ENCODE data around the gene SPEN.
"Not testable (repeated sequence)": the region's sequence is repeated elsewhere in the genome, so short reads cannot be mapped to it uniquely, and the experiment has no call there.

The SPEN gene

GRCh38 chr1:15858069-15858670, 10.7 kb downstream of the SPEN start:
- no peak for DNase-seq

- DNase-seq: no peak
These were observed 11.3 kb downstream of the SPEN start for GRCh38 chr1:15858672-15859372.

GRCh38 chr1:15863156-15863901, 15.8 kb downstream of the SPEN start:
- DNase-seq: no peak

GRCh38 chr1:15866721-15867201, 19.3 kb downstream of the SPEN start:
- DNase-seq: no peak

- DNase-seq: peak in 1 of 14 donors; percentile 57
These were observed 19.8 kb downstream of the SPEN start for GRCh38 chr1:15867288-15867687.

GRCh38 chr1:15869413-15869812, 21.9 kb downstream of the SPEN start:
- DNase-seq: no peak

- DNase-seq: no peak
These were observed 22.9 kb downstream of the SPEN start for GRCh38 chr1:15870421-15870820.

GRCh38 chr1:15874471-15874870, 27.0 kb downstream of the SPEN start:
- no peak for DNase-seq

GRCh38 chr1:15876357-15877055, 29.0 kb downstream of the SPEN start:
- peak in 1 of 14 donors; percentile 57 for DNase-seq

- DNase-seq: no peak
These were observed 34.5 kb downstream of the SPEN start for GRCh38 chr1:15881961-15882360.

GRCh38 chr1:15882665-15883064, 35.2 kb downstream of the SPEN start:
- no peak for DNase-seq

GRCh38 chr1:15883326-15883725, 35.8 kb downstream of the SPEN start:
- no peak for DNase-seq

- no peak for DNase-seq
These were observed 37.0 kb downstream of the SPEN start for GRCh38 chr1:15884477-15884876.

- DNase-seq: no peak
These were observed 37.8 kb downstream of the SPEN start for GRCh38 chr1:15885269-15885668.

- DNase-seq: peak; percentile 66 to 97 (median 93)
These were observed 38.4 kb downstream of the SPEN start for GRCh38 chr1:15885701-15886610.

GRCh38 chr1:15886611-15887167, 39.2 kb downstream of the SPEN start:
- no peak for DNase-seq

GRCh38 chr1:15892857-15893599, 45.5 kb downstream of the SPEN start:
- not testable (repeated sequence) for DNase-seq

- DNase-seq: no peak
These were observed 47.7 kb downstream of the SPEN start for GRCh38 chr1:15895233-15895632.

GRCh38 chr1:15896841-15897610, 49.5 kb downstream of the SPEN start:
- DNase-seq: not testable (repeated sequence)

GRCh38 chr1:15899266-15899665, 51.8 kb downstream of the SPEN start:
- DNase-seq: no peak
